Progenitor cell of endocrine pancreas (in vitro differentiated cells): ENCODE measurements around the gene MAP4. TPM values are rescaled to one million over a fixed set of nuclear protein-coding genes. Genes with fewer than 3 reads are reported as not detected.

ENCODE experiments used
- DNase-seq: peaks from one replicate; pipeline ENCODE4 v3.0.0; 2021; ENCODE audit warnings: low spot score; ENCODE audit not compliant: unreplicated experiment
- H3K27ac Mint-ChIP-seq: 2 replicates; pipeline ENCODE4 v1.8.0; 2021; ENCODE audit warnings: mild to moderate bottlenecking, moderate library complexity, mixed read lengths
- H3K27me3 Mint-ChIP-seq: 2 replicates; pipeline ENCODE4 v1.8.0; 2021; ENCODE audit warnings: mixed read lengths
- H3K36me3 Mint-ChIP-seq: 2 replicates; pipeline ENCODE4 v1.8.0; 2022; ENCODE audit warnings: mixed read lengths; ENCODE audit not compliant: insufficient read depth
- H3K4me1 Mint-ChIP-seq: 2 replicates; pipeline ENCODE4 v1.8.0; 2021; ENCODE audit warnings: low read depth, mixed read lengths
- H3K4me3 Mint-ChIP-seq: 2 replicates; pipeline ENCODE4 v1.8.0; 2021; ENCODE audit warnings: low read depth, mild to moderate bottlenecking, moderate library complexity, mixed read lengths
- H3K9me3 Mint-ChIP-seq: 2 replicates; pipeline ENCODE4 v1.8.0; 2021; ENCODE audit warnings: low read depth, mixed read lengths
- total RNA-seq: library from RNA; stranded (reverse); gene quantifications from 2 replicates; pipeline ENCODE4 v1.2.1, GENCODE V29; 2021
- TF ChIP-seq, protein P1 (sequence below): fragments of 200-600 bp; sonication (generic); IDR thresholded peaks from one replicate; pipeline ENCODE4 v1.5.0; 2021; ENCODE audit warnings: antibody characterized with exemption, mild to moderate bottlenecking; ENCODE audit not compliant: unreplicated experiment

MAP4 gene
- total RNA-seq, 1 donor from 2014 or later, result 121 TPM

DNA sequence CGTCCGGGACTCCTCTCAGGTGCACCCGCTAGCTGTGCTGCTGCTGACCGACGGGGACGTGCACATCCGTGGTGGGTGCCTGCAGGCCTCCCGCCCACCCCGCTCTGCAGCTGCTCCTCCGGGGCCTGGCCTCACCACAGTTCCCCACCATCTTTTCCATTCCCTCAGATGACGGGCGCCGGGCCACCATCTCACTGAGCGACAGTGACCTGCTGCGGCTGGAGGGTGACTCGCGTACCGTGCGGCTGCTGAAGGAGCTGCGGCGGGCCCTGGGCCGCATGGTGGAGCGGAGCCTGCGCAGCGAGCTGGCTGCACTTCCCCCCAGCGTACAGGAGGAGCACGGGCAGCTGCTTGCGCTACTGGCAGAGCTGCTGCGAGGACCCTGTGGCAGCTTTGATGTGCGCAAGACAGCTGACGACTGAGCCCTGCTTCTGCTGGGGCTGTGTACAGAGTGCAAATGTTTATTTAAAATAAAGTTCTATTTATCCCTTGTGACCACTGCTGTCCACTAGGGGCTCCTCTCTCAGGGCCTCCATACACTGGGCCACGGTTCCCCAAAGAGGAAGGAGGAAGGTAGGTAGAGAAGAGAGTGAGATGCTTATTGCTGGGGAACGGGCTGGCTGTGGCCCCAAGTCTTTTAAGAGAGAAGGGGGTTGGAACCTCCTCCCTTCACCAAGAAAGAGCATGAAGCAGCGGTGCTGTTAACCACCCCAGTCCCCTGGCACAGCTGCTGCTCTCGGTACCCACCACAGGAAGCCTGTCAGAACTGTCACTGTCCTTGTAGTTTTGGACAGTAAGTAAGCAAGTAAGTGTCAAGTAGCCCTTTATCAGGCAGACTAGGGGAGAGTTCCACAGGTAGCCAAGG, 166.3 kb downstream of the MAP4 start:
- Mint-ChIP-seq H3K27ac (peak overlapping the region; percentile 82), H3K9me3 (no peaks in the 10 kb centered on the region), H3K36me3 (peaks cover 17% of the 10 kb centered on the region), H3K4me1 (no peaks in the 10 kb centered on the region), H3K27me3 (no peaks in the 10 kb centered on the region), H3K4me3 (no peak overlapping the region)
- DNase-seq, result no peak
- TF ChIP-seq, protein P1, sequence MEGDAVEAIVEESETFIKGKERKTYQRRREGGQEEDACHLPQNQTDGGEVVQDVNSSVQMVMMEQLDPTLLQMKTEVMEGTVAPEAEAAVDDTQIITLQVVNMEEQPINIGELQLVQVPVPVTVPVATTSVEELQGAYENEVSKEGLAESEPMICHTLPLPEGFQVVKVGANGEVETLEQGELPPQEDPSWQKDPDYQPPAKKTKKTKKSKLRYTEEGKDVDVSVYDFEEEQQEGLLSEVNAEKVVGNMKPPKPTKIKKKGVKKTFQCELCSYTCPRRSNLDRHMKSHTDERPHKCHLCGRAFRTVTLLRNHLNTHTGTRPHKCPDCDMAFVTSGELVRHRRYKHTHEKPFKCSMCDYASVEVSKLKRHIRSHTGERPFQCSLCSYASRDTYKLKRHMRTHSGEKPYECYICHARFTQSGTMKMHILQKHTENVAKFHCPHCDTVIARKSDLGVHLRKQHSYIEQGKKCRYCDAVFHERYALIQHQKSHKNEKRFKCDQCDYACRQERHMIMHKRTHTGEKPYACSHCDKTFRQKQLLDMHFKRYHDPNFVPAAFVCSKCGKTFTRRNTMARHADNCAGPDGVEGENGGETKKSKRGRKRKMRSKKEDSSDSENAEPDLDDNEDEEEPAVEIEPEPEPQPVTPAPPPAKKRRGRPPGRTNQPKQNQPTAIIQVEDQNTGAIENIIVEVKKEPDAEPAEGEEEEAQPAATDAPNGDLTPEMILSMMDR, result peak; percentile 63

DNA sequence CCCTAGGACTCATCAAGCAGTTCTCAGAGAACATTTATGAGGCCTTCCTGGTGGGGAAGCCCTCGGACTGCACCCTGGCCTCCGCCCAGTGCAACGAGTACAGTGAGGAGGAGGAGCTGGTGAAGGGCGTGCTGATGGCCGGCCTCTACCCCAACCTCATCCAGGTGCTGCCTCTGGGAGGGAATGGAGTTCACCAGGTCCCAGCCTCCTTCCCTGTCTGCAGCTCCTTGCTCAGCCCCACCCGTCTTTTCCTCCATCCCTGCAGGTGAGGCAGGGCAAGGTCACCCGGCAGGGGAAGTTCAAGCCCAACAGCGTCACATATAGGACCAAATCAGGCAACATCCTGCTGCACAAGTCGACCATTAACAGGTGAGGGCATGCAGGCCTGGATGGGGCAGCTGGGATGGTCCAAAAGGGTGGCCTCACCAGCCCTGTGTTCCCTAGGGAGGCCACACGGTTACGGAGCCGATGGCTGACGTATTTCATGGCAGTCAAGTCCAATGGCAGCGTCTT, 167.0 kb downstream of the MAP4 start:
- Mint-ChIP-seq H3K4me3 (no peak overlapping the region), H3K27me3 (no peaks in the 10 kb centered on the region), H3K9me3 (no peaks in the 10 kb centered on the region), H3K36me3 (peaks cover 21% of the 10 kb centered on the region), H3K27ac (peak overlapping the region; percentile 24), H3K4me1 (no peaks in the 10 kb centered on the region)
- TF ChIP-seq, protein P1, result no peak
- DNase-seq, result no peak

DNA sequence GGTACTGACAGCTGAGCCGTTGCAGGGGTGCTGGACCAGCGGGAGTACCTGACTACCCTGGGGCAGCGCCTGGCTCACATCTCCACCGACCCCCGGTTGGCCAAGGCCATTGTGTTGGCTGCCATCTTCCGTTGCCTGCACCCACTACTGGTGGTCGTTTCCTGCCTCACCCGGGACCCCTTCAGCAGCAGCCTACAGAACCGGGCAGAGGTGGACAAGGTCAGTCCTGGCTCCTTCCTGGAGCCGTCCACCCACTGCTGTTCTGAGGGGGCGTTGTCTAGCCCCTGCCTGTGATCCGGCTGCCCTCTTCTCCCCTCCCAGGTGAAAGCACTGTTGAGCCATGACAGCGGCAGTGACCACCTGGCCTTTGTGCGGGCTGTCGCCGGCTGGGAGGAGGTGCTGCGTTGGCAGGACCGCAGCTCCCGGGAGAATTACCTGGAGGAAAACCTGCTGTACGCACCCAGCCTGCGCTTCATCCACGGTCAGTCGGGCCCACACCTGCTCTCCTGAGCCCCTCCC, 167.6 kb downstream of the MAP4 start:
- Mint-ChIP-seq H3K4me3 (no peak overlapping the region), H3K27ac (no peak overlapping the region), H3K36me3 (peaks cover 22% of the 10 kb centered on the region), H3K4me1 (no peaks in the 10 kb centered on the region), H3K27me3 (no peaks in the 10 kb centered on the region), H3K9me3 (no peaks in the 10 kb centered on the region)
- TF ChIP-seq, protein P1, result no peak
- DNase-seq, result no peak

DNA sequence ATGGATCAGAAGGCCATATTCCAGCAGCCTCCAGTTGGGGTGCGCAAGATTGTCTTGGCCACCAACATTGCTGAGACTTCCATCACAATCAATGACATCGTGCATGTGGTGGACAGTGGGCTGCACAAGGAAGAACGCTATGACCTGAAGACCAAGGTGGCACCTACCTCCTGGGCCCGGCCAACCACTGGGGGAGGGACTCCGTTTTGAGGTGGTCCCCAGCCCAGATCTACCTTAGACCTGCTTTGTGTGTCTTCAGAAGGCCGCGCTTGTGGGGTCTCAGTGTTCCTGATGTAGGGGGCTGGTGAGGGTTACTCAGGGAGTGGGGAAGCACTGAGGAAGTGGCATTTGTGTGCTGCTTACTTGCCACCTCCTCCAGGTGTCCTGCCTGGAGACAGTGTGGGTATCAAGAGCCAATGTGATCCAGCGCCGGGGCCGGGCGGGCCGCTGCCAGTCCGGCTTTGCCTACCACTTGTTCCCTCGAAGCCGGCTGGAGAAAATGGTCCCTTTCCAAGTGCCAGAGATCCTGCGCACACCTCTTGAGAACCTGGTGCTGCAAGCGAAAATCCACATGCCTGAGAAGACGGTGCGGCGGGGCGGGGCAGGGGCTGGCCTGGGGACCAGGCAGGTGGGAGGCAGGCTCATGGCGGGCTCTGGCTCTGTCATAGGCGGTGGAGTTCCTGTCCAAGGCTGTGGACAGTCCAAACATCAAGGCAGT, 168.3 kb downstream of the MAP4 start:
- H3K36me3 Mint-ChIP-seq, result peaks cover 23% of the 10 kb centered on the region
- TF ChIP-seq, protein P1, result no peak

DNA sequence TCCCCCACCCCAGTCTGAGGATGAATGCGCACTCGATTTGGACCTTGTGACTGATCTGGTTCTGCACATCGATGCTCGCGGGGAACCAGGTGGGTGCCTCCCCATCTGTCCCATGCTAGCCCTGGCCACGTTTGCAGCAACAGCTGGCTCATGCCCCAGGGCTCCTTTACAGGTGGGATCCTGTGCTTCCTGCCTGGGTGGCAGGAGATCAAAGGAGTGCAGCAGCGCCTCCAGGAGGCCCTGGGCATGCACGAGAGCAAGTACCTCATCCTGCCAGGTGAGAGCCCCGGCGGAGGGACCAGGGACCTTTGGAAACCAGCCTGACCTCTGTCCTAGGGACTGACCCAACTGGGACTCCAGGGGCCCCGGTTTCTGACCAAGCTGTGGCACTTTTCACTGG, 169.0 kb downstream of the MAP4 start:
- DNase-seq, result no peak
- H3K9me3 Mint-ChIP-seq, result no peaks in the 10 kb centered on the region
- peaks cover 2% of the 10 kb centered on the region for H3K4me1 Mint-ChIP-seq
- peaks cover 24% of the 10 kb centered on the region for H3K36me3 Mint-ChIP-seq
- H3K27me3 Mint-ChIP-seq, result no peaks in the 10 kb centered on the region
- no peak overlapping the region for H3K27ac Mint-ChIP-seq
- no peak overlapping the region for H3K4me3 Mint-ChIP-seq
- TF ChIP-seq, protein P1, result no peak

More for the DNA sequence above, 168.3 kb downstream of the MAP4 start:
- Mint-ChIP-seq H3K4me3 (no peak overlapping the region), H3K4me1 (no peaks in the 10 kb centered on the region), H3K27me3 (no peaks in the 10 kb centered on the region), H3K27ac (no peak overlapping the region), H3K9me3 (no peaks in the 10 kb centered on the region)
- DNase-seq, result no peak
